ENCODE measurements around the gene EIF4G3.
"Not testable (repeated sequence)": the region's sequence is repeated elsewhere in the genome, so short reads cannot be mapped to it uniquely, and the experiment has no call there.

EIF4G3 gene

GRCh38 chr1:21093271-21093958, 83.3 kb downstream of the EIF4G3 start:
- POLR2A ChIA-PET; CTCF ChIA-PET; H3K4me3 ChIP-seq (ENCODE audit: control insufficient read depth in 1 of 7, extremely low read depth in 1 of 7, insufficient read depth in 4 of 7, low read depth in 2 of 7, low read length in 6 of 7); DNase-seq; H3K27ac ChIP-seq (ENCODE audit: insufficient read depth in 1 of 2, low read depth in 1 of 2, low read length in 2 of 2, poor library complexity in 1 of 2, severe bottlenecking in 2 of 2); H3K9me3 ChIP-seq (ENCODE audit: control extremely low read depth in 1 of 5, control insufficient read depth in 4 of 5, insufficient read depth in 2 of 5, low read depth in 1 of 5, low read length in 4 of 5); H3K36me3 ChIP-seq (ENCODE audit: control insufficient read depth in 4 of 4, insufficient read depth in 4 of 4, low read length in 3 of 4); H3K27me3 ChIP-seq (replicated peaks in 2 of 5; ENCODE audit: control insufficient read depth in 4 of 5, insufficient read depth in 5 of 5, low read length in 4 of 5): not testable (repeated sequence)
- WGBS (ENCODE audit: insufficient coverage), result no CpG with 5 or more reads among the region's 2 CpGs
- H3K4me1 ChIP-seq (ENCODE audit: control extremely low read depth in 1 of 4, control insufficient read depth in 4 of 4, insufficient read depth in 4 of 4, low read length in 3 of 4), result peaks cover 2 to 25% (median 16%) of the 10 kb centered on the region in 4 experiments

- peaks cover 2 to 24% (median 14%) of the 10 kb centered on the region in 4 experiments for H3K4me1 ChIP-seq (ENCODE audit: control extremely low read depth in 1 of 4, control insufficient read depth in 4 of 4, insufficient read depth in 4 of 4, low read length in 3 of 4)
- H3K9me3 ChIP-seq (ENCODE audit: control extremely low read depth in 1 of 5, control insufficient read depth in 4 of 5, insufficient read depth in 2 of 5, low read depth in 1 of 5, low read length in 4 of 5); H3K36me3 ChIP-seq (ENCODE audit: control insufficient read depth in 4 of 4, insufficient read depth in 4 of 4, low read length in 3 of 4); H3K27me3 ChIP-seq (replicated peaks in 2 of 5; ENCODE audit: control insufficient read depth in 4 of 5, insufficient read depth in 5 of 5, low read length in 4 of 5); POLR2A ChIA-PET; H3K27ac ChIP-seq (ENCODE audit: insufficient read depth in 1 of 2, low read depth in 1 of 2, low read length in 2 of 2, poor library complexity in 1 of 2, severe bottlenecking in 2 of 2); H3K4me3 ChIP-seq (ENCODE audit: control insufficient read depth in 1 of 7, extremely low read depth in 1 of 7, insufficient read depth in 4 of 7, low read depth in 2 of 7, low read length in 6 of 7); DNase-seq; CTCF ChIA-PET: not testable (repeated sequence)
- 100% methylated on average over 1 of the region's 2 CpGs for WGBS (ENCODE audit: insufficient coverage)
Measured at GRCh38 chr1:21092545-21092944, 84.2 kb downstream of the EIF4G3 start.

- H3K27ac ChIP-seq (ENCODE audit: insufficient read depth in 1 of 2, low read depth in 1 of 2, low read length in 2 of 2, poor library complexity in 1 of 2, severe bottlenecking in 2 of 2); H3K36me3 ChIP-seq (ENCODE audit: control insufficient read depth in 4 of 4, insufficient read depth in 4 of 4, low read length in 3 of 4); H3K9me3 ChIP-seq (ENCODE audit: control extremely low read depth in 1 of 5, control insufficient read depth in 4 of 5, insufficient read depth in 2 of 5, low read depth in 1 of 5, low read length in 4 of 5); H3K4me3 ChIP-seq (ENCODE audit: control insufficient read depth in 1 of 7, extremely low read depth in 1 of 7, insufficient read depth in 4 of 7, low read depth in 2 of 7, low read length in 6 of 7); POLR2A ChIA-PET; H3K27me3 ChIP-seq (replicated peaks in 2 of 5; ENCODE audit: control insufficient read depth in 4 of 5, insufficient read depth in 5 of 5, low read length in 4 of 5): not testable (repeated sequence)
- CTCF ChIA-PET, result interaction anchor here (1.2 kb wide), 1 partner anchor 10 kb away, joined by 3 read pairs; no protein-coding TSS in a partner anchor
- peak in 2 of 3 donors; percentile 69 to 79 for DNase-seq
- H3K4me1 ChIP-seq (ENCODE audit: control extremely low read depth in 1 of 4, control insufficient read depth in 4 of 4, insufficient read depth in 4 of 4, low read length in 3 of 4), result peaks cover 2 to 24% (median 13%) of the 10 kb centered on the region in 4 experiments
- 95% methylated on average over 3 of the region's 11 CpGs for whole genome bisulfite sequencing (ENCODE audit: insufficient coverage)
Measured at GRCh38 chr1:21091053-21091690, 85.5 kb downstream of the EIF4G3 start.

GRCh38 chr1:21090463-21090862, 86.2 kb downstream of the EIF4G3 start:
- CTCF ChIA-PET, result interaction anchor here (1.2 kb wide), 1 partner anchor 10 kb away, joined by 3 read pairs; no protein-coding TSS in a partner anchor
- Histone ChIP-seq H3K4me3 (ENCODE audit: control insufficient read depth in 1 of 7, extremely low read depth in 1 of 7, insufficient read depth in 4 of 7, low read depth in 2 of 7, low read length in 6 of 7) (no peak overlapping the region), H3K36me3 (ENCODE audit: control insufficient read depth in 4 of 4, insufficient read depth in 4 of 4, low read length in 3 of 4) (peaks cover 4 to 12% (median 8%) of the 10 kb centered on the region in 4 experiments), H3K27ac (ENCODE audit: insufficient read depth in 1 of 2, low read depth in 1 of 2, low read length in 2 of 2, poor library complexity in 1 of 2, severe bottlenecking in 2 of 2) (no peak overlapping the region), H3K4me1 (ENCODE audit: control extremely low read depth in 1 of 4, control insufficient read depth in 4 of 4, insufficient read depth in 4 of 4, low read length in 3 of 4) (peaks cover 2 to 24% (median 13%) of the 10 kb centered on the region in 4 experiments), H3K9me3 (ENCODE audit: control extremely low read depth in 1 of 5, control insufficient read depth in 4 of 5, insufficient read depth in 2 of 5, low read depth in 1 of 5, low read length in 4 of 5) (peaks cover 0 to 2% (median 0%) of the 10 kb centered on the region in 5 experiments), H3K27me3 (replicated peaks in 2 of 5; ENCODE audit: control insufficient read depth in 4 of 5, insufficient read depth in 5 of 5, low read length in 4 of 5) (no peaks in the 10 kb centered on the region)
- WGBS (ENCODE audit: insufficient coverage), result 0% methylated on average over 1 of the region's 1 CpG
- DNase-seq, result no peak
- POLR2A ChIA-PET, result no interaction called here

- ChIA-PET CTCF (no interaction called here), POLR2A (no interaction called here)
- peaks cover 0 to 2% (median 0%) of the 10 kb centered on the region in 5 experiments for H3K9me3 ChIP-seq (ENCODE audit: control extremely low read depth in 1 of 5, control insufficient read depth in 4 of 5, insufficient read depth in 2 of 5, low read depth in 1 of 5, low read length in 4 of 5)
- peaks cover 2 to 24% (median 13%) of the 10 kb centered on the region in 4 experiments for H3K4me1 ChIP-seq (ENCODE audit: control extremely low read depth in 1 of 4, control insufficient read depth in 4 of 4, insufficient read depth in 4 of 4, low read length in 3 of 4)
- H3K4me3 ChIP-seq (ENCODE audit: control insufficient read depth in 1 of 7, extremely low read depth in 1 of 7, insufficient read depth in 4 of 7, low read depth in 2 of 7, low read length in 6 of 7), result peak overlapping the region in 1 of 7 experiments; percentile 28
- H3K27me3 ChIP-seq (replicated peaks in 2 of 5; ENCODE audit: control insufficient read depth in 4 of 5, insufficient read depth in 5 of 5, low read length in 4 of 5), result no peaks in the 10 kb centered on the region
- no peak overlapping the region for H3K27ac ChIP-seq (ENCODE audit: insufficient read depth in 1 of 2, low read depth in 1 of 2, low read length in 2 of 2, poor library complexity in 1 of 2, severe bottlenecking in 2 of 2)
- DNase-seq, result peak in 1 of 3 donors; percentile 35
- H3K36me3 ChIP-seq (ENCODE audit: control insufficient read depth in 4 of 4, insufficient read depth in 4 of 4, low read length in 3 of 4), result peaks cover 4 to 15% (median 8%) of the 10 kb centered on the region in 4 experiments
Measured at GRCh38 chr1:21089731-21090130, 87.0 kb downstream of the EIF4G3 start.

GRCh38 chr1:21089299-21089698, 87.4 kb downstream of the EIF4G3 start:
- H3K27me3 ChIP-seq (replicated peaks in 2 of 5; ENCODE audit: control insufficient read depth in 4 of 5, insufficient read depth in 5 of 5, low read length in 4 of 5), result no peaks in the 10 kb centered on the region
- peak overlapping the region in 2 of 7 experiments; percentile 28 for H3K4me3 ChIP-seq (ENCODE audit: control insufficient read depth in 1 of 7, extremely low read depth in 1 of 7, insufficient read depth in 4 of 7, low read depth in 2 of 7, low read length in 6 of 7)
- peaks cover 4 to 18% (median 8%) of the 10 kb centered on the region in 4 experiments for H3K36me3 ChIP-seq (ENCODE audit: control insufficient read depth in 4 of 4, insufficient read depth in 4 of 4, low read length in 3 of 4)
- POLR2A ChIA-PET, result no interaction called here
- H3K4me1 ChIP-seq (ENCODE audit: control extremely low read depth in 1 of 4, control insufficient read depth in 4 of 4, insufficient read depth in 4 of 4, low read length in 3 of 4), result peaks cover 2 to 24% (median 13%) of the 10 kb centered on the region in 4 experiments
- DNase-seq, result no peak
- H3K27ac ChIP-seq (ENCODE audit: insufficient read depth in 1 of 2, low read depth in 1 of 2, low read length in 2 of 2, poor library complexity in 1 of 2, severe bottlenecking in 2 of 2), result no peak overlapping the region
- CTCF ChIA-PET, result no interaction called here
- H3K9me3 ChIP-seq (ENCODE audit: control extremely low read depth in 1 of 5, control insufficient read depth in 4 of 5, insufficient read depth in 2 of 5, low read depth in 1 of 5, low read length in 4 of 5), result peaks cover 0 to 4% (median 0%) of the 10 kb centered on the region in 5 experiments
- no CpG with 5 or more reads among the region's 2 CpGs for WGBS (ENCODE audit: insufficient coverage)
